Activated T-cell treated with anti-CD3 and anti-CD28 coated beads for 4 hours (primary cell): ENCODE results near the gene PDZD2.
"Not testable (repeated sequence)": the region's sequence is repeated elsewhere in the genome, so short reads cannot be mapped to it uniquely, and the experiment has no call there.

Experiments
- DNase-seq: peaks from one replicate; pipeline ENCODE4 v3.0.0-alpha.2; 2020

PDZD2 gene

GRCh38 chr5:32118922-32119321 lies 480.0 kb downstream of the PDZD2 start:
- not testable (repeated sequence) for DNase-seq

- DNase-seq: no peak
These were observed 484.3 kb downstream of the PDZD2 start for GRCh38 chr5:32123058-32123805.

GRCh38 chr5:32123889-32124676 lies 485.2 kb downstream of the PDZD2 start:
- no peak for DNase-seq

- no peak for DNase-seq
These were observed 487.8 kb downstream of the PDZD2 start for GRCh38 chr5:32126691-32127090.

GRCh38 chr5:32127711-32128110 lies 488.8 kb downstream of the PDZD2 start:
- DNase-seq: no peak

GRCh38 chr5:32129074-32129598 lies 490.2 kb downstream of the PDZD2 start:
- DNase-seq: no peak

- no peak for DNase-seq
These were observed 491.9 kb downstream of the PDZD2 start for GRCh38 chr5:32130865-32131264.

GRCh38 chr5:32131604-32132003 lies 492.7 kb downstream of the PDZD2 start:
- DNase-seq: no peak

GRCh38 chr5:32132757-32133156 lies 493.8 kb downstream of the PDZD2 start:
- DNase-seq: no peak

GRCh38 chr5:32135086-32135485 lies 496.2 kb downstream of the PDZD2 start:
- DNase-seq: no peak

GRCh38 chr5:32136342-32136741 lies 497.4 kb downstream of the PDZD2 start:
- no peak for DNase-seq

GRCh38 chr5:32138839-32139493 lies 500.0 kb downstream of the PDZD2 start:
- DNase-seq: peak; percentile 48

- no peak for DNase-seq
These were observed 504.9 kb downstream of the PDZD2 start for GRCh38 chr5:32143617-32144377.

GRCh38 chr5:32144378-32145207 lies 505.7 kb downstream of the PDZD2 start:
- DNase-seq: no peak

GRCh38 chr5:32145378-32145777 lies 506.4 kb downstream of the PDZD2 start:
- DNase-seq: no peak

GRCh38 chr5:32147236-32147635 lies 508.3 kb downstream of the PDZD2 start:
- DNase-seq: no peak

GRCh38 chr5:32147959-32148358 lies 509.0 kb downstream of the PDZD2 start:
- no peak for DNase-seq

GRCh38 chr5:32150366-32150765 lies 511.4 kb downstream of the PDZD2 start:
- no peak for DNase-seq

- no peak for DNase-seq
These were observed 512.3 kb downstream of the PDZD2 start for GRCh38 chr5:32151198-32151597.

GRCh38 chr5:32153723-32154122 lies 514.8 kb downstream of the PDZD2 start:
- DNase-seq: no peak

- DNase-seq: no peak
These were observed 516.3 kb downstream of the PDZD2 start for GRCh38 chr5:32155211-32155610.

- no peak for DNase-seq
These were observed 517.7 kb downstream of the PDZD2 start for GRCh38 chr5:32156635-32157034.
